A673 (cell line): ENCODE data around the gene DUSP6. TPM values are rescaled to one million over a fixed set of nuclear protein-coding genes. Genes with fewer than 3 reads are reported as not detected.

Experiments
- BruUV-seq: library from RNA; stranded (reverse); fragments of 400-500 nt; replicated peaks from 2 replicates; lab custom pipeline; 2021; lab: Mats Ljungman, UMichigan
- CTCF ChIA-PET: fragments of 300-600 bp; sonication (Branson Sonifier 250); formaldehyde crosslinking; loops from one replicate; lab custom pipeline; 2022; ENCODE audit warnings: antibody characterized with exemption; lab: Charles Lee
- POLR2A ChIA-PET: fragments of 300-600 bp; sonication (Branson Sonifier 250); formaldehyde crosslinking; loops from one replicate; lab custom pipeline; 2022; ENCODE audit warnings: antibody characterized with exemption; ENCODE audit not compliant: low non-redundant PET; lab: Charles Lee
- DNase-seq: peaks from one replicate; pipeline ENCODE4 v3.0.0-alpha.2; 2015; ENCODE audit warnings: low spot score
- H3K27ac ChIP-seq: fragments of 200-600 bp; sonication (generic); 2 replicates; pipeline ENCODE4 v1.5.1; 2016; ENCODE audit warnings: mixed run types, low read depth, mild to moderate bottlenecking, mixed read lengths, antibody characterized with exemption, low read length; ENCODE audit not compliant: poor library complexity, severe bottlenecking
- H3K27me3 ChIP-seq: fragments of 200-600 bp; sonication (generic); replicated peaks from 2 replicates; pipeline ENCODE4 v1.6.1; 2017; ENCODE audit warnings: mixed run types, low read depth, mild to moderate bottlenecking, mixed read lengths, antibody characterized with exemption, low read length; ENCODE audit not compliant: insufficient read depth, poor library complexity
- H3K36me3 ChIP-seq: fragments of 200-600 bp; sonication (generic); 2 replicates; pipeline ENCODE4 v1.6.1; 2016; ENCODE audit warnings: mixed run types, mild to moderate bottlenecking, mixed read lengths, antibody characterized with exemption, low read length; ENCODE audit not compliant: insufficient read depth, poor library complexity, severe bottlenecking
- H3K4me1 ChIP-seq: fragments of 200-600 bp; sonication (generic); 2 replicates; pipeline ENCODE4 v1.6.1; 2017; ENCODE audit warnings: mixed run types, mild to moderate bottlenecking, mixed read lengths, antibody characterized with exemption, low read length; ENCODE audit not compliant: insufficient read depth, poor library complexity, severe bottlenecking
- H3K4me3 ChIP-seq: fragments of 200-600 bp; sonication (generic); 2 replicates; pipeline ENCODE4 v1.5.1; 2016; ENCODE audit warnings: low read depth, mixed run types, mild to moderate bottlenecking, mixed read lengths, low read length; ENCODE audit not compliant: poor library complexity, severe bottlenecking
- H3K9me3 ChIP-seq: fragments of 200-600 bp; sonication (generic); 2 replicates; pipeline ENCODE4 v1.6.1; 2016; ENCODE audit warnings: mixed run types, low read depth, mild to moderate bottlenecking, mixed read lengths, antibody characterized with exemption, low read length; ENCODE audit not compliant: poor library complexity, severe bottlenecking
- CTCF ChIP-seq: fragments of 300-800, 200-600 bp; sonication (generic); conservative IDR thresholded peaks from 2 replicates; pipeline ENCODE4 v1.5.1; 2017; ENCODE audit warnings: low read depth, mild to moderate bottlenecking, antibody characterized with exemption, low read length, moderate library complexity, mixed read lengths
- EZH2 ChIP-seq: fragments of 200-600 bp; sonication (generic); IDR thresholded peaks from 2 replicates; pipeline ENCODE4 v1.6.1; 2017; ENCODE audit warnings: borderline replicate concordance, low read depth, mild to moderate bottlenecking, mixed read lengths, antibody characterized with exemption, low read length; ENCODE audit not compliant: poor library complexity, severe bottlenecking
- intact Hi-C: fragments of 100-400 bp; cut with micrococcal nuclease; formaldehyde crosslinking; loops from one replicate; pipeline ENCODE4 v1.10.0; 2022; ENCODE audit not compliant: unreplicated experiment
- total RNA-seq: library from RNA; stranded (reverse); gene quantifications from 2 replicates; pipeline ENCODE4 v1.2.3, GENCODE V29; 2021

The DUSP6 gene
- total RNA-seq, 1 experiment from 2014 or later = 226 TPM

- Histone ChIP-seq H3K4me3 (peak overlapping the region; percentile 5), H3K9me3 (no peaks in the 10 kb centered on the region), H3K4me1 (peaks cover 53% of the 10 kb centered on the region), H3K27me3 (no peaks in the 10 kb centered on the region), H3K27ac (peak overlapping the region; percentile 87), H3K36me3 (no peaks in the 10 kb centered on the region)
- intact Hi-C loops = loop anchor here (2.0 kb wide), 1 partner anchor 31 kb away; no protein-coding TSS in a partner anchor
- no peak for TF ChIP-seq EZH2
- TF ChIP-seq CTCF = no peak
- peak; percentile 67 for DNase-seq
- BruUV-seq = no TSS peak
- POLR2A ChIA-PET = no interaction called here
- CTCF ChIA-PET = no interaction called here
These were observed 42.9 kb downstream of the DUSP6 start for GRCh38 chr12:89309440-89309802.

GRCh38 chr12:89307474-89308253, 44.6 kb downstream of the DUSP6 start:
- no TSS peak for BruUV-seq
- Histone ChIP-seq H3K36me3 (no peaks in the 10 kb centered on the region), H3K27ac (peak overlapping the region; percentile 87), H3K27me3 (no peaks in the 10 kb centered on the region), H3K9me3 (no peaks in the 10 kb centered on the region), H3K4me1 (peaks cover 59% of the 10 kb centered on the region), H3K4me3 (no peak overlapping the region)
- no peak for TF ChIP-seq CTCF
- no peak for TF ChIP-seq EZH2
- intact Hi-C loops = loop anchor here (2.0 kb wide), 1 partner anchor 29 kb away; no protein-coding TSS in a partner anchor
- ChIA-PET CTCF (interaction anchor here (1.0 kb wide), 1 partner anchor 153 kb away, joined by 12 read pairs; no protein-coding TSS in a partner anchor), POLR2A (no interaction called here)
- no peak for DNase-seq

GRCh38 chr12:89306827-89307473, 45.4 kb downstream of the DUSP6 start:
- peaks cover 59% of the 10 kb centered on the region for H3K4me1 ChIP-seq
- no peak overlapping the region for H3K4me3 ChIP-seq
- intact Hi-C loops = no loop called here
- POLR2A ChIA-PET = interaction anchor here (0.6 kb wide), 1 partner anchor 29 kb away, joined by 3 read pairs; no protein-coding TSS in a partner anchor
- CTCF ChIA-PET = no interaction called here
- DNase-seq = no peak
- H3K27me3 ChIP-seq = no peaks in the 10 kb centered on the region
- no peak for TF ChIP-seq CTCF
- no peaks in the 10 kb centered on the region for H3K36me3 ChIP-seq
- H3K27ac ChIP-seq = peak overlapping the region; percentile 87
- BruUV-seq = no TSS peak
- no peaks in the 10 kb centered on the region for H3K9me3 ChIP-seq
